CD4-positive, alpha-beta T cell treated with Interleukin-1 beta for 1 hour (primary cell): ENCODE measurements around the gene FLT4.
"Not testable (repeated sequence)": the region's sequence is repeated elsewhere in the genome, so short reads cannot be mapped to it uniquely, and the experiment has no call there.

Experiments used
- DNase-seq, 2 donors: peaks; one replicate each; pipeline ENCODE4 v3.0.0-alpha.2; 2020 to 2022

Gene FLT4

GRCh38 chr5:180649297-180650039, at the start of gene FLT4:
FLT4 (minus strand) TSS chr5:180649600; CDS start chr5:180649545, 55 bp downstream.
- no peak for DNase-seq

- DNase-seq = no peak
These were observed 49.6 kb upstream of the FLT4 start for GRCh38 chr5:180699042-180699441.

GRCh38 chr5:180696116-180696515, 46.7 kb upstream of the FLT4 start:
- no peak for DNase-seq

GRCh38 chr5:180692429-180692828, 43.0 kb upstream of the FLT4 start:
- DNase-seq = no peak

- DNase-seq = no peak
These were observed 41.6 kb upstream of the FLT4 start for GRCh38 chr5:180691046-180691445.

GRCh38 chr5:180690562-180690961, 41.2 kb upstream of the FLT4 start:
- no peak for DNase-seq

- no peak for DNase-seq
These were observed 40.4 kb upstream of the FLT4 start for GRCh38 chr5:180689775-180690174.

GRCh38 chr5:180689071-180689694, 39.8 kb upstream of the FLT4 start:
- peak; percentile 34 to 54 for DNase-seq

- DNase-seq = no peak
These were observed 39.1 kb upstream of the FLT4 start for GRCh38 chr5:180688330-180689070.

- not testable (repeated sequence) for DNase-seq
These were observed 37.4 kb upstream of the FLT4 start for GRCh38 chr5:180686799-180687198.

GRCh38 chr5:180684623-180685161, 35.3 kb upstream of the FLT4 start:
- no peak for DNase-seq

GRCh38 chr5:180683220-180683922, 34.0 kb upstream of the FLT4 start:
- no peak for DNase-seq

- no peak for DNase-seq
These were observed 33.2 kb upstream of the FLT4 start for GRCh38 chr5:180682560-180682959.

GRCh38 chr5:180682008-180682407, 32.6 kb upstream of the FLT4 start:
- not testable (repeated sequence) for DNase-seq

GRCh38 chr5:180678319-180678718, 28.9 kb upstream of the FLT4 start:
- not testable (repeated sequence) for DNase-seq

- DNase-seq = no peak
These were observed 25.7 kb upstream of the FLT4 start for GRCh38 chr5:180675036-180675635.

GRCh38 chr5:180674090-180674475, 24.7 kb upstream of the FLT4 start:
- not testable (repeated sequence) for DNase-seq

- no peak for DNase-seq
These were observed 24.1 kb upstream of the FLT4 start for GRCh38 chr5:180673371-180674089.

- not testable (repeated sequence) for DNase-seq
These were observed 22.6 kb upstream of the FLT4 start for GRCh38 chr5:180671958-180672524.

GRCh38 chr5:180670586-180671359, 21.4 kb upstream of the FLT4 start:
- peak; percentile 38 to 42 for DNase-seq

- no peak for DNase-seq
These were observed 20.8 kb upstream of the FLT4 start for GRCh38 chr5:180670157-180670556.
